Measurements from ENCODE around the gene ITM2A. TPM values are rescaled to one million over a fixed set of nuclear protein-coding genes. Genes with fewer than 3 reads are reported as not detected.

Gene ITM2A
- 100 to 1,000 TPM in 2 of 4 donors, 10 to 100 TPM in 2; 50.6 to 124 (median 94.6) TPM for polyA plus RNA-seq (ENCODE audit: insufficient read length in 4 of 4)

DNA sequence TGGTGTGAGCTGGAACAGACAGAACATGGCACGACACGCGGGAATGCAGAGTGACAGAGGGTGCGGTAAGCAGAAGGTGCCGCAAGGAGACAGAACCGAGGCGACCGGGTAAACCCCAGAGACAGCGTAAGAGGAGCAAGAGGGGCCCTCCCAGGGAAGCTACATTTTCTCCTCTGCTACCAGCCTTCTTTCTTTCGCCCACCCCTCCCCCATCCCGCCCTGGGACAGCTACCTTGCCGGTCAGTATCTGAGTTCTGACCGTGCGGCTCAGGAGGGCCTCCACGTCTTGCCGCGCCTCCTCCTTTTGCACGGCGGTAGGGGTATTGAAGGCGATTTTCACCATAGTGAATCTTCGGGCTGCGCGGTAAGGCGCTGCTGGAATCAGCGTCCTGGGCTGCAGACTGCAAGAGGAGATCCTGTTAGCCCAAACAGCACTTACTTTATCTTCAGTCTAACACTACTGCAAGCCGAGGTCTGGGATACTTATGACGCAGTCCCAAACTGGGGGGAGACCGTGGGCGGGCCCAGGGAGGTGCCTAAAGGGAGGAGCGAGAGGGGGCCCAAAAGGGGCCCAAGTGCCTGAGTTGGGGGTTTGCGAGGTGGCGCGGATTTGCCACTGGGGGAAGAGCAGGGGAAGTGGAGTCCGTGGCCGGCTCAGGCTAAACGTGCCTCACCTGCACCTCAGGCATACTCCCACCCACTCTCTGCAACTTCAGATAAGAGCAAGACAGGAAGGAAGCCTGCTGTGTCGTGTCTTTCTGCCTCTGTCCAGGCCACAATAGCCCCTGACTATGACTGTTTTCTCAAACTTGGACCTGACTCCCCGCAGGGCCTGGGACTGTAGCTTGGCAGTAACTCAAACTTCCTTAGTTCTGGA is at the start of gene ITM2A:
ITM2A (minus strand) TSS at position 462 of the 877 bp plus-strand sequence; CDS start at position 343, 119 bp downstream.
- peak in 1 of 4 donors; percentile 13 for DNase-seq (ENCODE audit: low read depth in 4 of 4, low spot score in 2 of 4)

DNA sequence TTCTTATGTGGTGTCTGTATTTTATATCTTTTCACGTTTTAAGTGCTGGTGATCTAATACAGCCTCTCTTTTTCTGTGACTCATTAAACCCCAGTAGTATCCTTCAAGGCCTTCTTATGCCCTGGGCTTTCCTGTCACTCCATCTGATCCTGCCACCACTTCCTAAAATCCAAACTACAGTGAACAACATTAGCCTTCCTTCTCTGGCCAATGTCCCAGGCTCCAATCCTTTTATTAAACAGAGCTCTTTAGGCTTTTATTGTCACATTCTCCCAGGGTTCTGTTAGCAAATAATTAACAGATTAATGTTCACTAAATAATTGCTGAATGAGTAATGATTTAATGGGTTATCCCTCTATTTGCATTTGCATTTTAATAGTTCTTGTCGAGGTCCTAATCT is 47.9 kb upstream of the ITM2A start:
- no peak for DNase-seq (ENCODE audit: low read depth in 4 of 4, low spot score in 2 of 4)

DNA sequence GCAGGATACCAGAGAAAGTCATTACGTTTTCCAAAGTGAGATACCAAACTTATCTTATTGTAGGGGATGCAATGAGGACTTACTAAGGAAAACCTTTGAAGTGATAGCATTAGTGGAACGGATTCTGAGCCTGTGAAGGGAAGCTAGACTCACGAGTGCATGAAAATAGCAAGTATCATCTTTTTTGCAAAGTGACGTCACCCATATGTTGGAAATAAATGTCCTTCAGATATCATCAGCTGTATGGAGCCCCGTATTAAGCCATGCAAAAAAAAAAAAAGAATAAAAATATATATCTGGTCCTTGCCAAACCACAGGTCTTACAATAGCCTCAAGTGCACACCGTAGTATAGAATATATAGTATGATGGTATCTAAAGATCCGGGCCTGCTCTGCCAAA is 46.8 kb upstream of the ITM2A start:
- no peak for DNase-seq (ENCODE audit: low read depth in 4 of 4, low spot score in 2 of 4)

DNA sequence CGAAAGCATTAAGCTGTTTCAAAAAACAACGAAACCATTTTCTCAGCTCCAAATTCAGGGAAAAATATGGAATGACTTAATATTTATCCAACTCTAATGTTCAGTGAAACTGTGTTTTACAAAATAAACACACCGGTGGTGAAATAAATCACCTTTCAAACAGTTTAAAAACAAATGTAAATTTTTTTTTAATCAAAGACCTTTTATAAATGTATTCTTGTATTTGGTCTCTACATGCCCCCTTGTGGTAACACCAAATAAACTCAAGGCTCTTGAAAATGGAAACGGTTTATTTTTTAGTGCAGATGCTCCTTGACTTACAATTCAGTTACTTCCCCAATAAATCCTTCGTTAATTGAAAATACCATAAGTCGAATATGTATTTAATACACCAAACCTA is 45.8 kb upstream of the ITM2A start:
- DNase-seq (ENCODE audit: low read depth in 4 of 4, low spot score in 2 of 4) = no peak

DNA sequence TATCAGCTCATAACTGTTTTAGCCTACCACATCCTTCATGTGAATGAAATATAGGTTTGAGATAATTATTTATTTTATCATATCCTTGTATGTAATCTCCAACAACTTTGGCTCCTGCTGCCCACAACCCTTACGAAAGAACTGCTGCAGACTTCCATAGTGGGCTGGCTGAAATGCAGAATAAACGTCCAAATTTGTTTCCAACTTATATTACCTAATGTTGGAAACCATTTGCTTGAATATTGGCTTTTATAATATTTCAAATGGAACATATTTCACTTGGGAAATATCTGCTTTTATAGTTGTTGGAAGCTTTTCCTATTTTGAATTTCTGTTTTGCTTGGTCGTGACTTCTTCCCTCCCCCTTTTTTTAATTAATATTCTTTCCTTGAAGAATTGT is 45.0 kb upstream of the ITM2A start:
- DNase-seq (ENCODE audit: low read depth in 4 of 4, low spot score in 2 of 4) = no peak

DNA sequence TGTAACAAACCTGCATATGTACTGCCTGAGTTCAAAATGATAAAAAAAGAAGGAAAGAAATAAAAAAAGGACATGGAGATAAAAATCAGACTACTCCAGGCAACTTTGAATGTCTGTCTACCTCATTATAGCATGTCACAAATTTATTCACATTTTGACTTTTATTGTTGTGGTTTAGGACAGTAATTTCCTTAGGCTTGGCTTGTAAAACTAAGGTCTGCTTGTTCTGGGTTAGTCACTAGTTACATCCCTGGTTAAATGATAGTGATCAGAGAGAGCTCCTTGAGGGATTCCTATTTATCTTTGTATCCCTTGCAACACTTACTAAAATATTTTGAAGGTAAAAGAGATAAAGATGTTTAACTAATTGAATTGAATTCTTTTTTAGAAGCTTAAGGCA is 42.5 kb upstream of the ITM2A start:
- no peak for DNase-seq (ENCODE audit: low read depth in 4 of 4, low spot score in 2 of 4)

DNA sequence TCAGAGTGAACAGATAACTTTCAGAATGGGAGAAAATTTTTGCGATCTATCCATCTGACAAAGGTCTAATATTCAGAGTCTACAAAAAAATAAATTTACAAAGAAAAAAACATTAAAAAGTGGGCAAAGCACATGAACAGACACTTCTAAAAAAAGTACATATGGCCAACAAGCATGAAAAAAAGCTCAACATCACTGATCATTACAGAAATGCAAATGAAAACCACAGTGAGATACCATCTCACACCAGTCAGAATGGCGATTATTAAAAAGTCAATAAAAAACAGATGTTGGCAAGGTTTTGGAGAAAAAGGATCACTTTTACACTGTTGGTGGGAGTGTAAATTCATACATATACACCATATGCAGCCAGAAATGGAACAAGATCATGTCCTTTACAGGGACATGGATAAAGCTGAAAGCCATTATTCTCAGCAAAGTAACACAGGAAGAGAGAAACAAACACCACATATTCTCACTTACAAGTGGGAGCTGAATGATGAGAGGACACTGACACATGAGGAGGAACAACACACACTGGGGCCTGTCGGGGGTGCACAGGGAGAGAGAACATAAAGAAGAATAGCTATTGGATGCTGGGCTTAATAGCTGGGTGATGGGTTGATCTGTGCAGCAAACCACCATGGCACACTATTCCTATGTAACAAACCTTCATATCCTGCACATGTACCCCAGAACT is 41.6 kb upstream of the ITM2A start:
- DNase-seq (ENCODE audit: low read depth in 4 of 4, low spot score in 2 of 4) = no peak

DNA sequence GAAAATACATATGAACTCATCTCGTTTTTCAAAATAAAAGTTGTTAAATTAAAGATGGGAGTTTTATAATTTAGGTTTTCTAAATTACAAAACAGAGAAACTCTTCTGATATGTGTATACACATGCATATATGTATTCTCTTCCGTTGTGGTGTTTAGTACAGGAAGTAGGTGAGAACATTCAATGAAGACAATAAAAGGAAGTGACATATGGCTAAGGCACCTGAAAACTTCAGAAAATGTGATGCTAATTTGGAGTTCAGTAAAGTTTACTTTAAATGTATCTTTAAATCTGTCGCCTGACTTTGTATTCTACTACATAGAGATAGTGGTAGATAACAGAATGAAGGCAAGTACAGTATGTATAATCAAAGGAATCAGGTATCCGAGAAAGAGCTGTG is 33.5 kb upstream of the ITM2A start:
- no peak for DNase-seq (ENCODE audit: low read depth in 4 of 4, low spot score in 2 of 4)

DNA sequence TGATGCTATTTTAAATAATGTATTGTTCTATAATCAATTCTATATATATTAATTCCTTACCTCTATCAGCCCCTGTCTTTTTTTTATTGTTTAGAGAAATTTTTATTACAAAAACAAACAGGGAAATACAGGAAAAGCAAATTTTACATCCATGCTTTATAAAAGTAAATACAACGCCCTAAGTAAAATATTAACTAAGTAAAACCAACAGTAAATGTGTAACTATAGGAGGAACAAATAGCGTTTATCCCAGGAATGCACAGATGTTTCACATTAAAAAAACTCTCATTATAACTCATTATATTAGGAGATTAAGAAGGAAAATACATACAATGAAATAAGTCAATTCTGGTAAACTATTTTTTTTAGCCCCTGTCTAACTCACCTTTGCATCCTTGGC is 8.2 kb upstream of the ITM2A start:
- DNase-seq (ENCODE audit: low read depth in 4 of 4, low spot score in 2 of 4) = no peak

DNA sequence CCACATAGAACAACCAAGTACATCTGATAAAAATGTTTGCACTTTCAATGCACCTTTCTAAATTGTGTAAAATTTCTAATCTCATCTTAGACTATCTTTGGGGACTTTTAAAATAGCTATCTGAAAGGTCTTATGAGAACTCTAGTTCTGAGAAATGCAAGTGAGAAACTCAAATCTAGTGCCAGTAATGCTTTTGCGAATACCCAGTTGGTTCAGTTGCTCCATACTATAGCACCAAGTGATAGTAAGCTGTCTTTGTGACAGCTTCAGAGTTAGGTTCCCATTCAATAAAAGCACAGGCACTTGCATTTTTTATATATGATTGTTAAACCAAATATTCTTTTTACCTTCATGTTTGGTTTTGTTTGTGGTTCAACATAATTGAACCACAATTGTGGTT is 4.5 kb upstream of the ITM2A start:
- no peak for DNase-seq (ENCODE audit: low read depth in 4 of 4, low spot score in 2 of 4)

DNA sequence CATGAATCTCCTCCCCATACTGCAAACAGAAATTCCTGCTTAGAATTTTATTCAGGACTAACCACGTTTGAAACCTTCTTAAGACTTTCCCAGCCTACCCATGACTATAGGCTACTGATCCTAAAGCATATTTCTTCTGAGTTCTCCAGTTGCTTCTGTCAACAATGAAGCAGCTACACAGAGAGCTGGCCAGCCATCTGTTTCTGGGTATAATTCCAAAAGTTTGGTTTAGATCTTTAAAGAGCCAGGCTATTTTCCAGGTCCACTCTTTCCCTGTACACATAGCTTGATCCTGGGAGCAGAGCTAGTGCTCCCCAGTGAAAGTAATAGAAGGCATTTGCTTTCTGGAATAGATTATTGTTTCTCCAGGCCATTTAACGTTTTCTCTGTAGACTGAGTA is 4.0 kb upstream of the ITM2A start:
- no peak for DNase-seq (ENCODE audit: low read depth in 4 of 4, low spot score in 2 of 4)

DNA sequence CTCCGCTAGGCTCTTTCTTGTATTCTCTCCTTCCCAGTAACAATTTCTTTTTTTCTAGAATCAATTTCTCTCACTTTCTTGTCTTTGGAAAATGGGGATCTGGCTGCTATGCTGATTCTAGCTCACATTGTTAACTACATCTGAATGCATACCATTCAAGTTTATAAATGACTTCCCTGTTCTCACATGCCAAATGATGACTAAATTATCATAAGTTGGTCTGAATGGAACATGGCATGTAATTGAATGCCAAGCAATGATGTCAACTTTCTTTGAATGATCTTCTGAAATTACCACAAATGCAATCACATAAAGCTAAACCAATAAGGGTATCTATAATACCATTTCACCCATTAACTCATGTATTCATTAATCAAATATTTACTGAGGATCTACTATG is 2.7 kb upstream of the ITM2A start:
- no peak for DNase-seq (ENCODE audit: low read depth in 4 of 4, low spot score in 2 of 4)

DNA sequence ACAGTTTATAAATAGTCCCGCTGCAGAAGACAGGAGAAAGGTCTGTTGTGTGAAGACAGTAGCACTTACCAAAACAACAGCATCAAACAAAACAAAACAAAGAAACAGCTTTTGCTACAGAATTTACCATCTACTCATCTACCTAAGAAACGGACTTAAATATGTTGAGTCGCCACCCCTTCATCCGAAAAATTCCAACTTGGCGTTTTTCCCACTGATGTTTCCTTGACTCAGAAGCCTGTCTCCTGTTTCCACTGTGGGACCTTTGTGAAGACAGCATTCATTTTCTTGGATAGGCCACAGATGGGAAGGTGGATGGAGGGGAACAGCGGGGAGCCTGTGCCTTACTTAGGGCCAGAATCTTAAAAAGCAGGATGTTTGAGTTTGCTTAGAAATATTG is 1.3 kb upstream of the ITM2A start:
- DNase-seq (ENCODE audit: low read depth in 4 of 4, low spot score in 2 of 4) = no peak

DNA sequence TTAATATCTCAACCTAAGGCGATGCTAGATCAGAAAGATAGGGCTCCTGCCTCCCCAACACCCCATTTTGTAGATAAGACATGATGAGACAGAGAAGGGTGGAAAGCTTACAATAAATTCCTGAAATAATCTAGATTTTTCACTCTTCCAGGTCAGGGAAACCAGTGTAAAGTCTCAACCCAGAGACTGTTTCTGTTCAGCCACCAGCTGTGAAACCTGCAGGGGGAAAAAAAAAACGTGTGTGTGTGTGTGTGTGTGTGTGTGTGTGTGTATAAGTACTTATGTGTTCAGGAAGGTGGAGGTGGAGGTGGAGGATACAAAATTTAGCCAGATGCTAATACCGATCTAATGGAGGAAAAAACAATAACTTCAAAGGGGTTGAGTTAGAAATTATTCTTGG is 773 bp upstream of the ITM2A start:
- DNase-seq (ENCODE audit: low read depth in 4 of 4, low spot score in 2 of 4) = no peak

DNA sequence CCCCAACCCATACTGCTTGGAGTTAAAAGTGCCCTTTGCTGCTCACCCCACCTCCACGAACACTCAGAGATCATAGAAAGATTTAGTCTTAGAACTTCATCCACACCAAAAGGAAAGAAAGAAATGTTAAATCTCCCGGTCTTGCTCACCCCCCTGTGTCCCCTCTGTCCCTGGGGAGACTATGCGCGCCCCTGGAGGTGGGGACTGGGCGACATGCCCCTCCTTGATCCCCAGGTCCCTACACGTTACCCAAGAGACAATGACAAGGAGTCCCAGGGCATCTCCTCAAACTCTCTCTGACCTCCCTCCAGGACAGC is 620 bp downstream of the ITM2A start:
- no peak for DNase-seq (ENCODE audit: low read depth in 4 of 4, low spot score in 2 of 4)

DNA sequence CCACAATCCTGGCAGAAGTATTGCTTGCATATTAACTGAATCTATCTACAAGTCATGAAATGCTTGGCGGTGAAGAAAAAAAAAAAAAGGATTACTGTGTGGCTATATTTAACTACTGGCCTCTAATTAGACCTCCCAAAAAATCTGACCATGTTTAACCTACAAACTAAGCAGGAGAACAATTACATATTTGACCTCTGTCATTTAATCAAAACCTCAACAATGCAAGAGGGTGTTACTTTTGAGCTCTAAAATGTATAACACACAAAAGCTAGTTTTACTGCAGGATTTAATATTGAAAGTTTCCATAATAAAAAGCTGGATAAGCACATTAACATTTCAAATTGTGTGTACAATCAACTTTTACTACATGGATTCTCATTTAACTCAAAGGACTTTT is 1.5 kb downstream of the ITM2A start:
- no peak for DNase-seq (ENCODE audit: low read depth in 4 of 4, low spot score in 2 of 4)

DNA sequence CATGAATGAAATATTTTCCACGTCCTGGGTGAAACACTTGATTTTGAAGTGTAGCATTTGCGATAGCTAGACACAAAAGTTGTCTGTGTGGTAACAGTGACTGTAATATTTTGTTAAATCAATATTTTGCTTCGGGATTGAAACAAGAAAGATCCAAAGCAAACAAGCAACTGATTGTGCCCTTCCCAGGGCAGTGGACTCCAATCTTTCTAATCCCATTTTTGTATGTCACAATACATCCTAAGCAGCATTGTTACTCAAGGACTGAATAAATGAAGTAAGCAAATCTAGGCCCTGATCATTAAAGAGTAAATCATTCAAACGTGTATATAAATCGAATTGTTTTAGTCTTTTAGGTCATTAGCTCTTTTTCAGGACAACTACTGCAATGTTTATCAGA is 2.8 kb downstream of the ITM2A start:
- DNase-seq (ENCODE audit: low read depth in 4 of 4, low spot score in 2 of 4) = no peak

DNA sequence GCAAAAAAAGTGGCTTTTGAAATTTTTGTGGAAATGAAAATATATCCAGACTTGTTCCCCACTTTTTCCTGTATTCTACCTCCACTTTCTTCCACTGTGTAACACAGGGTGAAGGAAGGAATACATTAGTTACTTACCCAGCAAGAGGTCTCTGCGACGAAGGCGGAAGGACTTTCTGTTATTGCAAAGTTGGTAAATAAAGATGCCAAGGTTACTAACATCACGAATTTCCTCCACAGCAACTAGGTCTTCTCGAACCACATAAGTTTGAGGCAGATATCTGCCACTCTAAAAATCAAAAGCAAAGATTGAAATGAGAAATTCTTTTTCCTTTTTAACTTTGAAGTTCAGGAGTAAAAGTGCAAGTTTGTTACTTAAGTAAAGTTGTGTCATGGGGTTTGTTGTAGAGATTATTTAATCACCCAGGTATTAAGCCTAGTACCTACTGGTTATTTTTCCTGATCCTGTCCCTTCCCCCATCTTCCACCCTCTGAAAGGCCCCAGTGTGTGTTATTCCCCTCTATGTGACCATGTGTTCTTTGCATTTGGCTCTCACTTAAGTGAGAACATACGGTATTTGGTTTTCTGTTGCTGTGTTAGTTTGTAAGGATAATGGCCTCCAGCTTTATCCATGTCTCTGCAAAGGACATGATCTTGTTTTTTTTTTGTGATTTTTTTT is 5.8 kb downstream of the ITM2A start:
- no peak for DNase-seq (ENCODE audit: low read depth in 4 of 4, low spot score in 2 of 4)

DNA sequence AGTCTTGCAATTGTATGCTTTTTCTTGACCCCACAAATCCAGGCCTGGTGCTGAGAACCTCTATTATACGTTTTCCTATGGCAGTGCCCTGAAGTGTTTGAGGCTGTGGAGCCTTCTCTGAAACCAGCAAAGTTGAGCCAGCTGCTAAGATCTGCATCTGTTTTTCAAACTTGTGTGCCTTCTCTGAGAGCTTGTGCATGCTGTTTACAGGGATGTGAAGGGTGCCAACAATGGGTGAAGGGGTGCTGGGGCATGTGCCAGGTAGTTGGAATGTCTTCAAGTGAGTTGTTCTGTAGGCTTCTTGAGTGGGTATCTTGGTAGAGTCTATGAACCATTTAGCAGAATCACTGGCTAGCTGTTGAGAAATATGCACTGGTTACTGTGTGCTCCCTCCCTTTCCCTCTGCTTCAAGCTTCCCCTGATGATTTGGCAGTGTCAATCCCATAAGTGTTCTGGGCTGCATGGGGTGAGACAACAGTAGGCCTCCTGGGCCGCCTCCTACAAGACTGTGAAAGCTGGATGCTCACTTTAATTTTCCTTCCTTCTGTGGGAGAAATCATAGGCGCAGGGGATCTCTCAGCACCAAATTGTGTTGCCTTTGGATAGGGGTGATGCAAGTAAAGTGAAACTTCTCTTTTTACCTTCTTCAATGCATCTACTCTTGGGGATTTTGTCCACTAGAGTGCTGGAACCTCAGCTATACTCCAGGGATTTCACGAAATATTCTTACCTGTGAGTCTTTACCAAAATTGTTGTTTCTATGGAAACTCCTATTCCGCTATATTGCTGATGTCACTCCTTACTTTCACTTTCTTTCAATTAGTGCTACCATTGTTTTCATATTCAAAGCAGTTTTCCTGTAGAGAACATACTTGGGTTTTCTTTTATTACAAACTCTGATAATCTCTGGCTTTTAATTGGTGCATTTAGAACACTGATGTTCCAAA is 30.0 kb downstream of the ITM2A start:
- DNase-seq (ENCODE audit: low read depth in 4 of 4, low spot score in 2 of 4) = no peak

DNA sequence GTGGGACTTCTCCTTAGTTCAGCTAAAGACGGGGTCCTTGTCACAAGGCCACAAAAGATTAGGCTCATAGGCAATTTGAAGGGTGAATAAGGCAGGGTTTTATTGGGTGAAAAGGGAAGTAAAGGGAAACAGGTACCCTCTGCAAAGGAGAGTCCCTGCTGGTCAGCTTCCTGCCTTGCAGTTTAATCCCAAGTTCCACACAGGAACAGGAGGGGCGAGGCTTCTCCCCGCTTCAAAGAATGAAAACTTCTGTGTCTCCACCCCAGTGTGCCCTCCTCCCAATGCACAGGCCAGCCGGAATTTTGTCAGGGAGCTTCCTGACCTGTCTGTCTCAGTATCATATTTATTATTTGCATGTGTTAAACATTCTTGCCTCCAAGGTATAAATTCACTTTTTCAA is 37.1 kb downstream of the ITM2A start:
- no peak for DNase-seq (ENCODE audit: low read depth in 4 of 4, low spot score in 2 of 4)
